Liver (tissue), 9 donors: ENCODE data around the gene IQCC. TPM values are rescaled to one million over a fixed set of nuclear protein-coding genes. Genes with fewer than 3 reads are reported as not detected.
A peak's percentile ranks its signal among the peaks of the same experiment; 100 is the strongest.

ENCODE experiments used
- DNase-seq: peaks from one replicate; pipeline ENCODE4 v3.0.0-alpha.2; 2017; ENCODE audit warnings: low spot score
- H3K27ac ChIP-seq, 2 donors: one replicate each; pipeline ENCODE4 v1.7.0; 2013; ENCODE audit warnings: inconsistent platforms in 2 of 2, low read length in 2 of 2, control low read depth in 1 of 2, low read depth in 1 of 2, mild to moderate bottlenecking in 1 of 2
- H3K27me3 ChIP-seq, 4 donors: one replicate each; pipeline versions ENCODE4 v1.6.1 to v1.7.0; 2013; ENCODE audit warnings: low read length in 3 of 4, inconsistent platforms in 1 of 4, mild to moderate bottlenecking in 1 of 4, moderate library complexity in 1 of 4; ENCODE audit not compliant: control insufficient read depth in 4 of 4, insufficient read depth in 4 of 4
- H3K36me3 ChIP-seq, 4 donors: one replicate each; pipeline versions ENCODE4 v1.6.1 to v1.7.0; 2013; ENCODE audit warnings: low read length in 3 of 4, mild to moderate bottlenecking in 3 of 4, low read depth in 1 of 4, moderate library complexity in 1 of 4; ENCODE audit not compliant: control insufficient read depth in 4 of 4, insufficient read depth in 3 of 4
- H3K4me1 ChIP-seq, 4 donors: one replicate each; pipeline versions ENCODE4 v1.6.1 to v1.7.0; 2013; ENCODE audit warnings: low read length in 3 of 4, mild to moderate bottlenecking in 3 of 4, moderate library complexity in 1 of 4; ENCODE audit not compliant: control insufficient read depth in 4 of 4, insufficient read depth in 4 of 4
- H3K4me3 ChIP-seq, 3 donors: one replicate each; pipeline versions ENCODE4 v1.6.1 to v1.7.0; 2013; ENCODE audit warnings: low read length in 3 of 3, control low read depth in 1 of 3, low read depth in 1 of 3, mild to moderate bottlenecking in 1 of 3
- H3K9ac ChIP-seq, 2 donors: one replicate each; pipeline ENCODE4 v1.7.0; 2013; ENCODE audit warnings: low read length in 2 of 2, mild to moderate bottlenecking in 2 of 2, moderate library complexity in 2 of 2, control low read depth in 1 of 2, low read depth in 1 of 2
- H3K9me3 ChIP-seq, 4 donors: one replicate each; pipeline versions ENCODE4 v1.6.1 to v1.7.0; 2013; ENCODE audit warnings: low read length in 3 of 4; ENCODE audit not compliant: control insufficient read depth in 4 of 4
- EGR1 ChIP-seq, 2 donors: IDR thresholded peaks; 2 replicates each; pipeline ENCODE4 v1.6.1; 2016 to 2018; ENCODE audit warnings: antibody characterized with exemption in 2 of 2, low read depth in 2 of 2
- FOXA1 ChIP-seq: IDR thresholded peaks from 2 replicates; pipeline ENCODE4 v1.6.1; 2016; ENCODE audit warnings: antibody characterized with exemption
- FOXA2 ChIP-seq: IDR thresholded peaks from 2 replicates; pipeline ENCODE4 v1.6.1; 2016; ENCODE audit warnings: antibody characterized with exemption
- GABPA ChIP-seq, 2 donors: IDR thresholded peaks in 1 of 2; conservative IDR thresholded peaks in 1 of 2; 2 replicates each; pipeline ENCODE4 v1.6.1; 2016; ENCODE audit warnings: antibody characterized with exemption in 2 of 2, mild to moderate bottlenecking in 1 of 2, moderate library complexity in 1 of 2
- HNF4A ChIP-seq, 2 donors: conservative IDR thresholded peaks; 2 replicates each; pipeline ENCODE4 v1.6.1; 2016; ENCODE audit warnings: antibody characterized with exemption in 2 of 2, mild to moderate bottlenecking in 2 of 2
- HNF4G ChIP-seq: IDR thresholded peaks from 2 replicates; pipeline ENCODE4 v1.6.1; 2016; ENCODE audit warnings: antibody characterized with exemption
- JUND ChIP-seq, 2 donors: IDR thresholded peaks; 2 replicates each; pipeline ENCODE4 v1.6.1; 2016; ENCODE audit warnings: antibody characterized with exemption in 2 of 2
- NR2F2 ChIP-seq: IDR thresholded peaks from 2 replicates; pipeline ENCODE4 v1.6.1; 2016; ENCODE audit warnings: antibody characterized with exemption
- RAD21 ChIP-seq, 2 donors: IDR thresholded peaks; 2 replicates each; pipeline ENCODE4 v1.6.1; 2016; ENCODE audit warnings: antibody characterized with exemption in 2 of 2, mild to moderate bottlenecking in 2 of 2
- SP1 ChIP-seq: IDR thresholded peaks from 2 replicates; pipeline ENCODE4 v1.6.1; 2018; ENCODE audit warnings: antibody characterized with exemption, mild to moderate bottlenecking
- TAF1 ChIP-seq: conservative IDR thresholded peaks from 2 replicates; pipeline ENCODE4 v1.6.1; 2016; ENCODE audit warnings: antibody characterized with exemption, mild to moderate bottlenecking
- YY1 ChIP-seq: IDR thresholded peaks from 2 replicates; pipeline ENCODE4 v1.6.1; 2016; ENCODE audit warnings: antibody characterized with exemption, mild to moderate bottlenecking
- WGBS: extraction: QIAGEN DNeasy Blood & Tissue Kit; methylation state at CpG from one replicate; pipeline ENCODE4 v1.1.7; 2013; 5-methylcytosine and 5-hydroxymethylcytosine counted together
- polyA plus RNA-seq, 2 donors: library from polyadenylated mRNA; stranded (reverse) in 1 of 2; unstranded in 1 of 2; fragments of 200-250 nt in 1 of 2; fragments of >200 nt in 1 of 2; fragmentation: Nextera tagmentation in 1 of 2; extraction: Ambion mirVana in 1 of 2; gene quantifications; one replicate each; pipeline versions ENCODE4 v1.2.1 to v1.2.3, GENCODE V29; 2013 to 2015
- total RNA-seq, 2 donors: library from RNA; depleted of rRNA; stranded (reverse); fragments of >200 nt; gene quantifications; one replicate each; pipeline ENCODE4 v1.2.3, GENCODE V29; 2014
- TF ChIP-seq, protein P1 (sequence below): IDR thresholded peaks from 2 replicates; pipeline ENCODE4 v1.6.1; 2016; ENCODE audit warnings: antibody characterized with exemption
- TF ChIP-seq, protein P2 (sequence below): IDR thresholded peaks from 2 replicates; pipeline ENCODE4 v1.6.1; 2016; ENCODE audit warnings: antibody characterized with exemption
- TF ChIP-seq, protein P3 (sequence below): fragments of 150-350 bp; IDR thresholded peaks from 2 replicates; pipeline ENCODE4 v1.5.1; 2017; ENCODE audit warnings: improper control_type of control experiment, low read depth, low read length; ENCODE audit not compliant: missing input control
- donor health status: healthy.
- donor health status: healthy.
- donor health status: healthy.
- donor health status: healthy.
- donor health status: healthy.

Gene IQCC
- total and polyA plus RNA-seq, 4 donors = 0.42 to 2.3 (median 0.61) TPM

DNA sequence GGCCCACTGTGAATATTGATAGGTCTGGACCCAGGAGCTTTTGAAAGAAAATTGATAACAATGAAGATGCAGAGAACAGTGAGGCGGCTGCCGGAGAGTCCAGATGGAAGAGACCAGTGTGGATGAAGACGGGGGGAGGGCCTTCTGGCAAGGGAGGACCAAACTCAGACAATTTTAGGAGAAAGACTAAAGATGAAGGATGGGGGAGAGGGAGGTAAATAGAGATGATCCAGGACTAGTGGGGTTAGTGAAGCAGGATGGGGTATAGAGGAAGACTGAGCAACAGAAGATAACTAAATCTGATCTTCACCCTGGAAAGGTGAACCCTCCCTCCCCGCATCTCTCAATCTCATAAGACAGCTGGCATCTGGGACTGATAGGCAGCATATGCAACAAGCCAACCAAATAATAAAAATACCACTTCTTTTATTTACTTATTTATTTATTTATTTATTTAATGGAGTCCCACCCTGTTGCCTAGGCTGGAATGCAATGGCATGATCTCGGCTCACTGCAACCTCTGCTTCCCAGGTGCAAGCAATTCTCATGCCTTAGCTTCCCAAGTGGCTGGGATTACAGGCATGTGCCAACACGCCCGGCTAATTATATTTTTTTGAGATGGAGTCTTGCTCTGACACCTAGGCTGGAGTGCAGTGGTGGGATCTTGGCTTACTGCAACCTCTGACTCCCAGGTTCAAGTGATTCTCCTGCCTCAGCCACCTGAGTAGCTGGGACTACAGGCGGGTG lies 27.3 kb downstream of the IQCC start:
- Histone ChIP-seq H3K27me3 (no peaks in the 10 kb centered on the region), H3K36me3 (peaks cover 5 to 49% (median 32%) of the 10 kb centered on the region in 4 donors), H3K4me1 (no peaks in the 10 kb centered on the region), H3K27ac (no peak overlapping the region), H3K9ac (no peak overlapping the region), H3K9me3 (no peaks in the 10 kb centered on the region), H3K4me3 (no peak overlapping the region)
- no peak for DNase-seq
- TF ChIP-seq EGR1 (IDR thresholded peaks at IDR 0.05; ENCODE audit: low read depth in 2 of 2) (no peak), FOXA1 (no peak)
- WGBS = 91% methylated on average over 8 of the region's 8 CpGs

DNA sequence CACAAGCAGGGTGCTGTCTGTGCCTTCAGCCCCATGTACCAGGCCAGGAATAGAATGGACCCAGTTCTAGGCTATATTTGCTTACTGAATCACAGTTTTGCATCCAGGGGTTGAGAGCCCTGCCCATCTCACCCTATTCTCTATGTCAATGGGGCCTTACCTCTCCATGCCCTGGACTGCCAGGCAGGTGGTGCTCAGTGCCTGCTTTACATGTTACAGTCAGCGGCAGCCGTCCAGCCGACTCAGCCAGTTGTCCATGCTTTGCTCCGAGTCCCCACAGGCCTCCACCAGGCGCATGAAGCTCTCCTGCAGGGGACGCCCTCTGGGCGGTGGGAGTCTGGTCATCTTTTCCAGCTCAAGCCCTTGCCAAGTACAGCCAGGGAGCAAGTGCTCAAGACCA lies 29.3 kb downstream of the IQCC start:
- Histone ChIP-seq H3K27me3 (no peaks in the 10 kb centered on the region), H3K4me3 (no peak overlapping the region), H3K9me3 (no peaks in the 10 kb centered on the region), H3K27ac (no peak overlapping the region), H3K36me3 (peaks cover 5 to 31% (median 18%) of the 10 kb centered on the region in 4 donors), H3K4me1 (no peaks in the 10 kb centered on the region), H3K9ac (no peak overlapping the region)
- 88% methylated on average over 7 of the region's 7 CpGs for WGBS
- no peak for DNase-seq
- TF ChIP-seq TAF1 = no peak
- peak in 1 of 2 donors; percentile 35 for TF ChIP-seq RAD21 (IDR thresholded peaks at IDR 0.05)
- no peak for TF ChIP-seq HNF4A (conservative IDR thresholded peaks at IDR 0.05)

DNA sequence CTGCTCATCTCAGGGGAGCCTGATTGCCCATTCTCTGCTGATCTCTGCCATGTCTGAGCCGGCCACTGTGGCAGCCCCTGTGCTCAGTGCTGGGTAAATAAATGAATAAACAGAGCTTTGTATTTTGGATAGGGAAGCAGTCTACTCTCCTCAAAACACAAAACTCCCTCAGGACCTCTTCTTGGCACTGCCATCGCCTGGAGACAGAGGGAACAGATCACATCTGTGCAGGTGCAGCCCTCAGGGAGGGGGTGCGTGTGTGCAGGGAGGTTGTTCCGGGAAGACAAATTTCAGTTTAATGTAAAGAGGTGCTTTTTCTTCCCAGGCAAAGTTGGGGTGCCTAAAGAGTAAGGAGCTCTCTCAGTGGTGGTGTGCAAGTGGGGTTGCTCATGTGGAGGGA lies 33.9 kb downstream of the IQCC start:
- TF ChIP-seq NR2F2 (no peak), HNF4G (no peak), JUND (IDR thresholded peaks at IDR 0.05) (no peak), RAD21 (IDR thresholded peaks at IDR 0.05) (no peak), YY1 (no peak)
- TF ChIP-seq, protein P1, sequence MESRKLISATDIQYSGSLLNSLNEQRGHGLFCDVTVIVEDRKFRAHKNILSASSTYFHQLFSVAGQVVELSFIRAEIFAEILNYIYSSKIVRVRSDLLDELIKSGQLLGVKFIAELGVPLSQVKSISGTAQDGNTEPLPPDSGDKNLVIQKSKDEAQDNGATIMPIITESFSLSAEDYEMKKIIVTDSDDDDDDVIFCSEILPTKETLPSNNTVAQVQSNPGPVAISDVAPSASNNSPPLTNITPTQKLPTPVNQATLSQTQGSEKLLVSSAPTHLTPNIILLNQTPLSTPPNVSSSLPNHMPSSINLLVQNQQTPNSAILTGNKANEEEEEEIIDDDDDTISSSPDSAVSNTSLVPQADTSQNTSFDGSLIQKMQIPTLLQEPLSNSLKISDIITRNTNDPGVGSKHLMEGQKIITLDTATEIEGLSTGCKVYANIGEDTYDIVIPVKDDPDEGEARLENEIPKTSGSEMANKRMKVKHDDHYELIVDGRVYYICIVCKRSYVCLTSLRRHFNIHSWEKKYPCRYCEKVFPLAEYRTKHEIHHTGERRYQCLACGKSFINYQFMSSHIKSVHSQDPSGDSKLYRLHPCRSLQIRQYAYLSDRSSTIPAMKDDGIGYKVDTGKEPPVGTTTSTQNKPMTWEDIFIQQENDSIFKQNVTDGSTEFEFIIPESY = no peak
- H3K4me1 ChIP-seq = peaks cover 4 to 15% (median 11%) of the 10 kb centered on the region in 4 donors
- H3K27ac ChIP-seq = no peak overlapping the region
- no peak overlapping the region for H3K9ac ChIP-seq
- no peak for DNase-seq
- no peaks in the 10 kb centered on the region for H3K27me3 ChIP-seq
- WGBS = 75% methylated on average over 4 of the region's 4 CpGs
- peaks cover 0 to 6% (median 0%) of the 10 kb centered on the region in 4 donors for H3K36me3 ChIP-seq
- H3K4me3 ChIP-seq = no peak overlapping the region
- H3K9me3 ChIP-seq = no peaks in the 10 kb centered on the region

- 81% methylated on average over 20 of the region's 20 CpGs for WGBS
- Histone ChIP-seq H3K4me3 (no peak overlapping the region), H3K9me3 (no peaks in the 10 kb centered on the region), H3K27me3 (no peaks in the 10 kb centered on the region), H3K9ac (no peak overlapping the region), H3K36me3 (peaks cover 0 to 2% (median 0%) of the 10 kb centered on the region in 4 donors), H3K4me1 (peaks cover 4 to 15% (median 11%) of the 10 kb centered on the region in 4 donors), H3K27ac (peak overlapping the region in 1 of 2 donors; percentile 41)
- DNase-seq = no peak
- TF ChIP-seq, protein P1 = no peak
- TF ChIP-seq FOXA2 (no peak), GABPA (IDR thresholded peaks at IDR 0.05 in 1 of 2, conservative IDR thresholded peaks at IDR 0.05 in 1 of 2) (no peak), HNF4A (conservative IDR thresholded peaks at IDR 0.05) (no peak), YY1 (no peak), EGR1 (IDR thresholded peaks at IDR 0.05; ENCODE audit: low read depth in 2 of 2) (no peak), NR2F2 (no peak), SP1 (no peak), RAD21 (IDR thresholded peaks at IDR 0.05) (no peak), TAF1 (no peak)
- TF ChIP-seq, protein P2, sequence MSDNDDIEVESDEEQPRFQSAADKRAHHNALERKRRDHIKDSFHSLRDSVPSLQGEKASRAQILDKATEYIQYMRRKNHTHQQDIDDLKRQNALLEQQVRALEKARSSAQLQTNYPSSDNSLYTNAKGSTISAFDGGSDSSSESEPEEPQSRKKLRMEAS = no peak
- TF ChIP-seq, protein P3, sequence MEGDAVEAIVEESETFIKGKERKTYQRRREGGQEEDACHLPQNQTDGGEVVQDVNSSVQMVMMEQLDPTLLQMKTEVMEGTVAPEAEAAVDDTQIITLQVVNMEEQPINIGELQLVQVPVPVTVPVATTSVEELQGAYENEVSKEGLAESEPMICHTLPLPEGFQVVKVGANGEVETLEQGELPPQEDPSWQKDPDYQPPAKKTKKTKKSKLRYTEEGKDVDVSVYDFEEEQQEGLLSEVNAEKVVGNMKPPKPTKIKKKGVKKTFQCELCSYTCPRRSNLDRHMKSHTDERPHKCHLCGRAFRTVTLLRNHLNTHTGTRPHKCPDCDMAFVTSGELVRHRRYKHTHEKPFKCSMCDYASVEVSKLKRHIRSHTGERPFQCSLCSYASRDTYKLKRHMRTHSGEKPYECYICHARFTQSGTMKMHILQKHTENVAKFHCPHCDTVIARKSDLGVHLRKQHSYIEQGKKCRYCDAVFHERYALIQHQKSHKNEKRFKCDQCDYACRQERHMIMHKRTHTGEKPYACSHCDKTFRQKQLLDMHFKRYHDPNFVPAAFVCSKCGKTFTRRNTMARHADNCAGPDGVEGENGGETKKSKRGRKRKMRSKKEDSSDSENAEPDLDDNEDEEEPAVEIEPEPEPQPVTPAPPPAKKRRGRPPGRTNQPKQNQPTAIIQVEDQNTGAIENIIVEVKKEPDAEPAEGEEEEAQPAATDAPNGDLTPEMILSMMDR = no peak
Observed at GRCh38 chr1:32239790-32240139, 34.3 kb downstream of the IQCC start.
